HCT116 (cell line): ENCODE data around the gene RPL3.

Source experiments
- CBX3 ChIP-seq: IDR thresholded peaks from 2 replicates; pipeline ENCODE4 v1.6.1; 2012; ENCODE audit warnings: low read depth
- CEBPB ChIP-seq: IDR thresholded peaks from 2 replicates; pipeline ENCODE4 v1.6.1; 2012; ENCODE audit warnings: low read depth
- EZH2 ChIP-seq: fragments of 200-600 bp; sonication (generic); IDR thresholded peaks from 2 replicates; pipeline ENCODE4 v1.6.1; 2017; ENCODE audit warnings: antibody characterized with exemption, mixed run types
- EZH2phosphoT487 ChIP-seq: fragments of 200-600 bp; IDR thresholded peaks from 2 replicates; pipeline ENCODE4 v1.6.1; 2018; ENCODE audit warnings: antibody characterized with exemption, borderline replicate concordance
- JUND ChIP-seq: IDR thresholded peaks from 2 replicates; pipeline ENCODE4 v1.6.1; 2012
- POLR2A ChIP-seq: IDR thresholded peaks from 2 replicates; pipeline ENCODE4 v1.7.0; 2011; ENCODE audit warnings: borderline replicate concordance; ENCODE audit not compliant: insufficient read depth, insufficient read length; ENCODE audit errors: extremely low read depth
- RAD21 ChIP-seq: IDR thresholded peaks from 2 replicates; pipeline ENCODE4 v1.6.1; 2012; ENCODE audit warnings: low read depth, mild to moderate bottlenecking
- ZNF274 ChIP-seq: fragments of 200-500 bp; sonication (Bioruptor generic); IDR thresholded peaks from 2 replicates; pipeline ENCODE4 v1.6.1; 2014; ENCODE audit warnings: mild to moderate bottlenecking, low read depth, low read length, inconsistent platforms
- TF ChIP-seq, protein P1 (sequence below): IDR thresholded peaks from 2 replicates; pipeline ENCODE4 v1.6.1; 2012
- TF ChIP-seq, protein P2 (sequence below), 3 experiments: fragments of 200-600 bp in 1 of 3; sonication (generic) in 1 of 3; IDR thresholded peaks in 2 of 3; conservative IDR thresholded peaks in 1 of 3; 2 replicates each; pipeline ENCODE4 v1.5.1; 2012 to 2017; ENCODE audit warnings: low read depth in 2 of 3, low read length in 2 of 3, antibody characterized with exemption in 1 of 3, borderline replicate concordance in 1 of 3, control low read depth in 1 of 3, mild to moderate bottlenecking in 1 of 3, mixed read lengths in 1 of 3, mixed run types in 1 of 3, moderate library complexity in 1 of 3; ENCODE audit not compliant: insufficient read depth in 1 of 3

DNA sequence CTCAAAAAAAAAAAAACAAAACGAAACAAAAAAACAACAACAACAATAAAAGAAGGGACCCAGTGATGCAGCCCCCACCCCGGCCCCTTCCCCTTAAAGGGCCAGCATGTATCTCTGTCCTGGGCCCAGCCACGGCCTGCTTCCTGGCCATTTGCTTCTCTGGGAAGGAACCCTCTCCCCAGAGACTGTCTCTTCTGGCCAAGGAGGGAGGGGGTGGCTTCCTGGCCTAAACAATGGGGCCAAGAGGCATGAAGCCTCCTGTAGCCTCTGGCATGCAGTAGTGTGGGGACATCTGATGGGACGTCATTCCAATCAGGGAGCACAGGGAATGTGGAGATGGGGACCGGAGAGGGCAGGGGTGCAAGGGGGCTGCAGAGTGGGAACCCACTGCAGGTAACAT lies 49.1 kb downstream of the RPL3 start:
- TF ChIP-seq EZH2phosphoT487 = no peak
- TF ChIP-seq POLR2A = no peak
- TF ChIP-seq, protein P1, sequence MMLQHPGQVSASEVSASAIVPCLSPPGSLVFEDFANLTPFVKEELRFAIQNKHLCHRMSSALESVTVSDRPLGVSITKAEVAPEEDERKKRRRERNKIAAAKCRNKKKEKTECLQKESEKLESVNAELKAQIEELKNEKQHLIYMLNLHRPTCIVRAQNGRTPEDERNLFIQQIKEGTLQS = no peak
- TF ChIP-seq, protein P2, sequence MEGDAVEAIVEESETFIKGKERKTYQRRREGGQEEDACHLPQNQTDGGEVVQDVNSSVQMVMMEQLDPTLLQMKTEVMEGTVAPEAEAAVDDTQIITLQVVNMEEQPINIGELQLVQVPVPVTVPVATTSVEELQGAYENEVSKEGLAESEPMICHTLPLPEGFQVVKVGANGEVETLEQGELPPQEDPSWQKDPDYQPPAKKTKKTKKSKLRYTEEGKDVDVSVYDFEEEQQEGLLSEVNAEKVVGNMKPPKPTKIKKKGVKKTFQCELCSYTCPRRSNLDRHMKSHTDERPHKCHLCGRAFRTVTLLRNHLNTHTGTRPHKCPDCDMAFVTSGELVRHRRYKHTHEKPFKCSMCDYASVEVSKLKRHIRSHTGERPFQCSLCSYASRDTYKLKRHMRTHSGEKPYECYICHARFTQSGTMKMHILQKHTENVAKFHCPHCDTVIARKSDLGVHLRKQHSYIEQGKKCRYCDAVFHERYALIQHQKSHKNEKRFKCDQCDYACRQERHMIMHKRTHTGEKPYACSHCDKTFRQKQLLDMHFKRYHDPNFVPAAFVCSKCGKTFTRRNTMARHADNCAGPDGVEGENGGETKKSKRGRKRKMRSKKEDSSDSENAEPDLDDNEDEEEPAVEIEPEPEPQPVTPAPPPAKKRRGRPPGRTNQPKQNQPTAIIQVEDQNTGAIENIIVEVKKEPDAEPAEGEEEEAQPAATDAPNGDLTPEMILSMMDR (IDR thresholded peaks at IDR 0.05 in 2 of 3, conservative IDR thresholded peaks at IDR 0.05 in 1 of 3; ENCODE audit: borderline replicate concordance in 1 of 3, insufficient read depth in 1 of 3, low read depth in 2 of 3, low read length in 2 of 3) = no peak
- TF ChIP-seq CBX3 = no peak
- no peak for TF ChIP-seq EZH2
- no peak for TF ChIP-seq ZNF274
- TF ChIP-seq JUND = no peak
- TF ChIP-seq CEBPB = no peak
- TF ChIP-seq RAD21 = no peak
